Transverse colon (tissue), 4 donors: ENCODE results near the gene SPOCK2.

Experiments used
- POLR2A ChIP-seq: fragments of 450-650 bp; IDR thresholded peaks from one replicate; pipeline ENCODE4 v1.6.1; 2016; ENCODE audit warnings: antibody characterized with exemption, mild to moderate bottlenecking, moderate library complexity
- POLR2AphosphoS5 ChIP-seq, 3 donors: sonication (generic); formaldehyde crosslinking; IDR thresholded peaks; one replicate each; pipeline ENCODE4 v1.6.1; 2016; ENCODE audit warnings: antibody characterized with exemption in 3 of 3
- TF ChIP-seq, protein P1 (sequence below), 5 experiments: fragments of 200-600 bp in 3 of 5; fragments of 450-650 bp in 2 of 5; sonication (generic) in 3 of 5; IDR thresholded peaks; 1 replicate in 2 of 5; 2 replicates in 3 of 5; pipeline ENCODE4 v1.5.1; 2016 to 2017; ENCODE audit warnings: antibody characterized with exemption in 5 of 5, inconsistent platforms in 3 of 5, mild to moderate bottlenecking in 2 of 5, moderate library complexity in 1 of 5

DNA sequence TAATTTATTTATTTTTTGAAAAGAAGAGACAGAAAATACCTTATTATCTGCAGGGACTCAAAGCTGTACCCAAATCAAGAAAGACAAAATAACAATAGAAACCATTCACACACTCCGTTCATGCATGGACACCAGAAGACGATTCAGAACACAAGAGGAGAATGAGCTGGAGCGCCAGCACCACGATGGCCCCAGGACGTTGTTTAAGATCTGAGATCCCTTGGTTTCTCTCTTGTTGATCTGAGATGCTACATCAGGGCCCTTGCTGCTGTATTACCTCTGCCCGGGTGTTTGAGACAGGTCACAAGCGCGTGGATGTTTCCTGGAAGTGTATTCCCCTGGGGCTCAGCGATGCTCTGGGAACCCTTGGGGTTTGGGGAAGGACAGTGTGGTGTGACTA is 77.3 kb downstream of the SPOCK2 start:
- TF ChIP-seq POLR2AphosphoS5 (IDR thresholded peaks at IDR 0.05) (no peak), POLR2A (no peak)
- TF ChIP-seq, protein P1, sequence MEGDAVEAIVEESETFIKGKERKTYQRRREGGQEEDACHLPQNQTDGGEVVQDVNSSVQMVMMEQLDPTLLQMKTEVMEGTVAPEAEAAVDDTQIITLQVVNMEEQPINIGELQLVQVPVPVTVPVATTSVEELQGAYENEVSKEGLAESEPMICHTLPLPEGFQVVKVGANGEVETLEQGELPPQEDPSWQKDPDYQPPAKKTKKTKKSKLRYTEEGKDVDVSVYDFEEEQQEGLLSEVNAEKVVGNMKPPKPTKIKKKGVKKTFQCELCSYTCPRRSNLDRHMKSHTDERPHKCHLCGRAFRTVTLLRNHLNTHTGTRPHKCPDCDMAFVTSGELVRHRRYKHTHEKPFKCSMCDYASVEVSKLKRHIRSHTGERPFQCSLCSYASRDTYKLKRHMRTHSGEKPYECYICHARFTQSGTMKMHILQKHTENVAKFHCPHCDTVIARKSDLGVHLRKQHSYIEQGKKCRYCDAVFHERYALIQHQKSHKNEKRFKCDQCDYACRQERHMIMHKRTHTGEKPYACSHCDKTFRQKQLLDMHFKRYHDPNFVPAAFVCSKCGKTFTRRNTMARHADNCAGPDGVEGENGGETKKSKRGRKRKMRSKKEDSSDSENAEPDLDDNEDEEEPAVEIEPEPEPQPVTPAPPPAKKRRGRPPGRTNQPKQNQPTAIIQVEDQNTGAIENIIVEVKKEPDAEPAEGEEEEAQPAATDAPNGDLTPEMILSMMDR (IDR thresholded peaks at IDR 0.05): no peak
